ENCODE results near the gene RBMY1J.
"Not testable (repeated sequence)": the region's sequence is repeated elsewhere in the genome, so short reads cannot be mapped to it uniquely, and the experiment has no call there.

The RBMY1J gene

GRCh38 chrY:22403110-22403509 is at the start of gene RBMY1J:
RBMY1J (plus strand) TSS chrY:22403410; CDS start chrY:22405448, 2,038 bp downstream.
- DNase-seq (ENCODE audit: low read depth in 2 of 2), result not testable (repeated sequence)

GRCh38 chrY:22367416-22367815 is 35.8 kb upstream of the RBMY1J start:
- DNase-seq (ENCODE audit: low read depth in 2 of 2), result no peak

DNA sequence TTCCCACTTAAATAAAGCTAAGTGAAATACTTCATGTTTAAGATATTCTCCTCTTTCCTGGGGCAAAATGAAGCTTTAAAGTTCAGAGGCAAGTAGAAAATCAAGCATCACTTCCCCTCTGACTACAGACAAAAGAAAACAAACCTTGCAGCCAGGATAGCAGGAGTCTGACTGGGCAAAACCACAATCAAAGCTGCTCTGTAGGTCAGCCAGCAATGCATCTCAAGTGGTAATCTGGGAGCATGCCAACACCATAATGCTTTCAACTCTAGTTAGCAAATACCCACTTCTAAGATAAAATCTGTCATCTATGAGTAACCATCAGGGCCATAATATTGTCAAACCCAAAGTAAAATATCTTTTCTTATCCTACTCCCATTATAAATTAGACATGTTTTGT is 32.6 kb upstream of the RBMY1J start:
- no peak for DNase-seq (ENCODE audit: low read depth in 2 of 2)

DNA sequence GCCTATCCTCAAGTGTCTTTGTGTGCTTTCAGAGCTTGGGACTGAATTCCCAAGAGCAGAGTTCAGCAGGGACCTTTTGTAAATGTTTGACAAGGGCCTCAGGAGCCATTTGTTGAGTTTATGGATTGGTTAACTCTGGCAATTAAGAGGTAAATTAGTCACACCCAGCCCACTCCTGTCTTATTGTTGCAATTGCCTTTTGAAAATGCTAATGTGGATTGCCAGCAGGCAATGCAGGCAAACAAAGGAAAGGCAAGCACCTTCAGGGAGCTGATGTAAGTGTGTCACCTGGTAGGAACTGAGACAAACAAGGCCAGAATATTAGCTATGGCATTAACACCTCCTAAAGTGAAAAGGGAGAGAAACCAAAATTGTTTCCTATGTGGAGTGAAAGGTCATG is 29.7 kb upstream of the RBMY1J start:
- no peak for DNase-seq (ENCODE audit: low read depth in 2 of 2)

DNA sequence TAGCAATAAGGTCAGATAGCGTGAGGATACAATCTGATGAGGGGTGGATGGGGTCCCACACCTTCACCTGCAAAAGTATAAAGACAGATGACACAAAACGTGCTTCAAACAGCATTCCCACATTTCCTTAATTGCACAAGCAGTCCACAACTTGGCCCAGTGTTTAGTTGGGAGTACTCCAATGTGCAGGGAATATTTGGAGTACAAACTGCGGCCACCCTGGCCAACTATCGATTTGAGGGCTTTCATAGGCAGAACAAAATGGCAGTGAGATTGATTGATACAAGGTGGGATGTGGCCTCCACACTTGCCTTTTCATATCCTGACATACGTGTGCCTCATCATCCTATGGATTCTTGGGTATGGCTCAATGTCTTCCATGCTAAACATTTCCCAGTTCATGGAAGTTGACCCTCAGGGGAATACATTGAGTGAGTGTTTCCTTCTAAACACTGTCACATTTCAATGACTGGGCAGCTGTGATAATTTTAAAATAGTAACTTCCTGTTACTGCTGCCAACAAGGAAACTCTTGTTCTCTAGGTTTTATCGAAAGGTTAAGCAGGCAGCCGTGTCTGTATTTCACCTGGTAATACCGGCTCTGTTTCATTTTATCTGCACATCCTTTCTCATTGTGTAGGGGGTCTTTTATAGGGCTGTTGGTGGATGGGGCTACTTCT is 41.6 kb downstream of the RBMY1J start:
- not testable (repeated sequence) for DNase-seq (ENCODE audit: low read depth in 2 of 2)

DNA sequence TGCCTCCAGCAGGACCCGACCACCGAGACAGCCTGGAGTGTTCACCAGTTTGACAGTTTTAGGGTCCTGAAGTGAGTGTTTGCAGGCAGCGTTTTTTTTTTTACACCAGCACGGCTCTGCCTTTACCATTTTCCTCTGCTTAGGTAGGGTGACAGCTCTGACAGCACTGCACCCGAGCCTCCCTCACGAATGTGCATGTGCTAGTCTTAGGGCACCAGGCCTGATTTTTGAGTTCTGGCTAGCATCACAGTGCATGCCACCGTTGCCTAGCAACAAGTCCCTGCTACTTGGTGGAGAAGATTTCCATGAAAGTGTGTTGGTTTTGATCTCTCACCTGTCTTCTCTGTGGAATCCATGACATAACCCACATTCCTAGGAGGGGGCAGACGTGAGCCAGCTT is 52.3 kb downstream of the RBMY1J start:
- not testable (repeated sequence) for DNase-seq (ENCODE audit: low read depth in 2 of 2)

- DNase-seq (ENCODE audit: low read depth in 2 of 2), result not testable (repeated sequence)
These were observed 58.8 kb downstream of the RBMY1J start for GRCh38 chrY:22461962-22462361.

Measured in stimulated activated CD4-positive, alpha-beta T cell treated with anti-CD3 and anti-CD28 coated beads, Interleukin-4, amount 100 ng/mL, for 48 hours (primary cell).